T47D (cell line): ENCODE measurements around the gene NRG4.
"Not testable (repeated sequence)": the region's sequence is repeated elsewhere in the genome, so short reads cannot be mapped to it uniquely, and the experiment has no call there.

Experiments
- DNase-seq, 2 experiments: peaks; one replicate each; pipeline versions ENCODE4 v3.0.0 to v3.0.0-alpha.2; 2011 to 2012; ENCODE audit warnings: low read depth in 1 of 2, low spot score in 1 of 2
- JUND ChIP-seq: IDR thresholded peaks from 2 replicates; pipeline ENCODE4 v1.6.1; 2012; ENCODE audit warnings: low read depth
- in situ Hi-C: cut with HindIII; loops from 2 replicates; pipeline ENCODE4 v1.10.0; 2016; ENCODE audit warnings: low sequenced_read_pairs, low pct_unique_long_range_greater_than_20kb

NRG4 gene

GRCh38 chr15:76033438-76033837 lies 21.2 kb upstream of the NRG4 start:
- in situ Hi-C loops, result no loop called here
- no peak for DNase-seq
- no peak for TF ChIP-seq JUND

- DNase-seq, result no peak
- no peak for TF ChIP-seq JUND
- in situ Hi-C loops, result no loop called here
These were observed 19.8 kb upstream of the NRG4 start for GRCh38 chr15:76032046-76032445.

GRCh38 chr15:76024021-76024768 lies 12.0 kb upstream of the NRG4 start:
- in situ Hi-C loops, result no loop called here
- no peak for TF ChIP-seq JUND
- DNase-seq, result no peak

GRCh38 chr15:76013470-76013869 lies 1.2 kb upstream of the NRG4 start:
- DNase-seq, in situ Hi-C loops: not testable (repeated sequence)

GRCh38 chr15:76010613-76011012 lies 1.6 kb downstream of the NRG4 start:
- in situ Hi-C loops, result no loop called here
- TF ChIP-seq JUND, result no peak
- no peak for DNase-seq

- no peak for TF ChIP-seq JUND
- in situ Hi-C loops, result no loop called here
- DNase-seq, result no peak
These were observed 6.0 kb downstream of the NRG4 start for GRCh38 chr15:76006136-76006778.

- DNase-seq, result no peak
- in situ Hi-C loops, result no loop called here
- TF ChIP-seq JUND, result no peak
These were observed 8.9 kb downstream of the NRG4 start for GRCh38 chr15:76003364-76003763.

GRCh38 chr15:75995611-75996010 lies 16.6 kb downstream of the NRG4 start:
- no peak for TF ChIP-seq JUND
- in situ Hi-C loops, result no loop called here
- DNase-seq, result no peak

GRCh38 chr15:75994220-75994619 lies 18.0 kb downstream of the NRG4 start:
- DNase-seq, result no peak
- in situ Hi-C loops, result no loop called here
- no peak for TF ChIP-seq JUND

- in situ Hi-C loops, result no loop called here
- no peak for DNase-seq
- no peak for TF ChIP-seq JUND
These were observed 19.3 kb downstream of the NRG4 start for GRCh38 chr15:75992897-75993296.

GRCh38 chr15:75989875-75990274 lies 22.3 kb downstream of the NRG4 start:
- in situ Hi-C loops, result no loop called here
- no peak for DNase-seq
- TF ChIP-seq JUND, result no peak

GRCh38 chr15:75989045-75989444 lies 23.2 kb downstream of the NRG4 start:
- in situ Hi-C loops, result no loop called here
- TF ChIP-seq JUND, result no peak; the same call in 1 of the 2 replicates
- DNase-seq, result peak in 1 of 2 experiments; percentile 56

GRCh38 chr15:75985971-75986370 lies 26.3 kb downstream of the NRG4 start:
- in situ Hi-C loops, result no loop called here
- no peak for TF ChIP-seq JUND
- DNase-seq, result no peak

GRCh38 chr15:75984706-75985105 lies 27.5 kb downstream of the NRG4 start:
- in situ Hi-C loops, DNase-seq: not testable (repeated sequence)
